ENCODE results near the gene FRA10AC1. TPM values are rescaled to one million over a fixed set of nuclear protein-coding genes. Genes with fewer than 3 reads are reported as not detected.

FRA10AC1 gene
- total RNA-seq, 4 donors from 2014 or later: 1.9 to 37.4 (median 13.9) TPM

GRCh38 chr10:93656155-93656554 lies 46.2 kb downstream of the FRA10AC1 start:
- DNase-seq: no peak
- H3K27ac ChIP-seq: no peak overlapping the region
- no peak for TF ChIP-seq CTCF (IDR thresholded peaks at IDR 0.05)
- no peak for TF ChIP-seq EP300 (IDR thresholded peaks at IDR 0.05; ENCODE audit: low read depth)
- TF ChIP-seq POLR2A (IDR thresholded peaks at IDR 0.05): no peak
- TF ChIP-seq POLR2AphosphoS5 (IDR thresholded peaks at IDR 0.05): no peak
- no peaks in the 10 kb centered on the region for H3K27me3 ChIP-seq
- intact Hi-C loops (cut with DNase I; ENCODE audit: low total_unique reads): no loop called here
- H3K36me3 ChIP-seq: no peaks in the 10 kb centered on the region
- H3K9me3 ChIP-seq: no peaks in the 10 kb centered on the region
- H3K4me1 ChIP-seq: no peaks in the 10 kb centered on the region
- no peak overlapping the region for H3K4me3 ChIP-seq
- 60 to 97% methylated on average over 1 of the region's 1 CpG for WGBS, 2 donors (ENCODE audit: low coverage in 1 of 2)
- in situ Hi-C loops (cut with MboI; ENCODE audit: low pct_ligation_motif_present in 1 of 4, low pct_unique_long_range_greater_than_20kb in 1 of 4, low sequenced_read_pairs in 3 of 4): no loop called here

GRCh38 chr10:93654201-93654600 lies 48.2 kb downstream of the FRA10AC1 start:
- TF ChIP-seq CTCF (IDR thresholded peaks at IDR 0.05): no peak
- no peak for TF ChIP-seq POLR2A (IDR thresholded peaks at IDR 0.05)
- no peak for TF ChIP-seq EP300 (IDR thresholded peaks at IDR 0.05; ENCODE audit: low read depth)
- no peak for TF ChIP-seq POLR2AphosphoS5 (IDR thresholded peaks at IDR 0.05)
- intact Hi-C loops (cut with DNase I; ENCODE audit: low total_unique reads) (no loop called here), in situ Hi-C loops (cut with MboI; ENCODE audit: low pct_ligation_motif_present in 1 of 4, low pct_unique_long_range_greater_than_20kb in 1 of 4, low sequenced_read_pairs in 3 of 4) (no loop called here)
- Histone ChIP-seq H3K27me3 (no peaks in the 10 kb centered on the region), H3K36me3 (no peaks in the 10 kb centered on the region), H3K9me3 (no peaks in the 10 kb centered on the region), H3K27ac (no peak overlapping the region), H3K4me1 (no peaks in the 10 kb centered on the region), H3K4me3 (no peak overlapping the region)
- DNase-seq: no peak
- WGBS, 2 donors (ENCODE audit: low coverage in 1 of 2): 79 to 100% methylated on average over 1 of the region's 1 CpG

- in situ Hi-C loops (cut with MboI; ENCODE audit: low pct_ligation_motif_present in 1 of 4, low pct_unique_long_range_greater_than_20kb in 1 of 4, low sequenced_read_pairs in 3 of 4): no loop called here
- no peak for DNase-seq
- Histone ChIP-seq H3K27ac (no peak overlapping the region), H3K4me3 (no peak overlapping the region), H3K9me3 (no peaks in the 10 kb centered on the region), H3K36me3 (no peaks in the 10 kb centered on the region), H3K4me1 (no peaks in the 10 kb centered on the region), H3K27me3 (no peaks in the 10 kb centered on the region)
- intact Hi-C loops (cut with DNase I; ENCODE audit: low total_unique reads): no loop called here
- no peak for TF ChIP-seq POLR2AphosphoS5 (IDR thresholded peaks at IDR 0.05)
- no peak for TF ChIP-seq CTCF (IDR thresholded peaks at IDR 0.05)
- no peak for TF ChIP-seq EP300 (IDR thresholded peaks at IDR 0.05; ENCODE audit: low read depth)
- no peak for TF ChIP-seq POLR2A (IDR thresholded peaks at IDR 0.05)
- 71 to 80% methylated on average over 1 of the region's 1 CpG for WGBS, 2 donors (ENCODE audit: low coverage in 1 of 2)
Observed at GRCh38 chr10:93652857-93653256, 49.5 kb downstream of the FRA10AC1 start.

GRCh38 chr10:93639791-93640190 lies 62.6 kb downstream of the FRA10AC1 start:
- no peak for TF ChIP-seq CTCF (IDR thresholded peaks at IDR 0.05)
- no peak for TF ChIP-seq EP300 (IDR thresholded peaks at IDR 0.05; ENCODE audit: low read depth)
- no peak for TF ChIP-seq POLR2AphosphoS5 (IDR thresholded peaks at IDR 0.05)
- no peak for TF ChIP-seq POLR2A (IDR thresholded peaks at IDR 0.05)
- Histone ChIP-seq H3K4me3 (no peak overlapping the region), H3K27ac (no peak overlapping the region), H3K27me3 (no peaks in the 10 kb centered on the region), H3K36me3 (no peaks in the 10 kb centered on the region), H3K4me1 (no peaks in the 10 kb centered on the region), H3K9me3 (no peaks in the 10 kb centered on the region)
- in situ Hi-C loops (cut with MboI; ENCODE audit: low pct_ligation_motif_present in 1 of 4, low pct_unique_long_range_greater_than_20kb in 1 of 4, low sequenced_read_pairs in 3 of 4) (no loop called here), intact Hi-C loops (cut with DNase I; ENCODE audit: low total_unique reads) (no loop called here)
- 90 to 95% methylated on average over 5 to 7 of the region's 7 CpGs for WGBS, 2 donors (ENCODE audit: low coverage in 1 of 2)
- DNase-seq: no peak

All from transverse colon (tissue), 4 donors.